HEK293T (cell line): ENCODE data around the gene AXIN2.
"Not testable (repeated sequence)": the region's sequence is repeated elsewhere in the genome, so short reads cannot be mapped to it uniquely, and the experiment has no call there.

Source experiments
- CTCF ChIA-PET: fragments of 350-600 bp; formaldehyde crosslinking; extraction: SDS; loops from one replicate; lab custom pipeline; 2021; ENCODE audit warnings: antibody characterized with exemption, inconsistent platforms; lab: Yijun Ruan, JAX
- POLR2A ChIA-PET: fragments of 350-600 bp; formaldehyde crosslinking; extraction: SDS; loops from one replicate; lab custom pipeline; 2020; ENCODE audit warnings: antibody characterized with exemption, inconsistent platforms; lab: Yijun Ruan, JAX
- DNase-seq: peaks from one replicate; pipeline ENCODE4 v3.0.0; 2012; ENCODE audit warnings: mixed read lengths; ENCODE audit errors: extremely low spot score
- ARNT ChIP-seq: fragments of 450-650 bp; IDR thresholded peaks from 2 replicates; pipeline ENCODE4 v1.6.1; 2017; ENCODE audit warnings: mild to moderate bottlenecking
- BHLHE40 ChIP-seq: fragments of 450-650 bp; IDR thresholded peaks from 2 replicates; pipeline ENCODE4 v1.6.1; 2016; ENCODE audit warnings: mild to moderate bottlenecking, moderate library complexity, borderline replicate concordance
- CTBP1 ChIP-seq: fragments of 450-650 bp; IDR thresholded peaks from 2 replicates; pipeline ENCODE4 v1.6.1; 2016; ENCODE audit warnings: borderline replicate concordance
- ELF4 ChIP-seq: fragments of 450-650 bp; IDR thresholded peaks from 2 replicates; pipeline ENCODE4 v1.6.1; 2017; ENCODE audit warnings: antibody characterized with exemption
- FOXA1 ChIP-seq: fragments of 450-650 bp; IDR thresholded peaks from 2 replicates; pipeline ENCODE4 v1.6.1; 2016; ENCODE audit warnings: mild to moderate bottlenecking
- FOXK2 ChIP-seq: fragments of 450-650 bp; IDR thresholded peaks from 2 replicates; pipeline ENCODE4 v1.6.1; 2016; ENCODE audit warnings: mild to moderate bottlenecking
- FOXM1 ChIP-seq: fragments of 450-650 bp; IDR thresholded peaks from 2 replicates; pipeline ENCODE4 v1.6.1; 2017; ENCODE audit warnings: mild to moderate bottlenecking, borderline replicate concordance
- HDGF ChIP-seq: fragments of 450-650 bp; IDR thresholded peaks from 2 replicates; pipeline ENCODE4 v1.6.1; 2017; ENCODE audit warnings: antibody characterized with exemption, borderline replicate concordance
- L3MBTL2 ChIP-seq: fragments of 450-650 bp; conservative IDR thresholded peaks from 2 replicates; pipeline ENCODE4 v1.6.1; 2016; ENCODE audit warnings: mild to moderate bottlenecking
- LEF1 ChIP-seq: fragments of 450-650 bp; IDR thresholded peaks from 2 replicates; pipeline ENCODE4 v1.6.1; 2017; ENCODE audit warnings: mild to moderate bottlenecking, borderline replicate concordance
- NFRKB ChIP-seq: fragments of 450-650 bp; IDR thresholded peaks from 2 replicates; pipeline ENCODE4 v1.6.1; 2016; ENCODE audit warnings: mild to moderate bottlenecking, moderate library complexity
- PKNOX1 ChIP-seq: fragments of 450-650 bp; IDR thresholded peaks from 2 replicates; pipeline ENCODE4 v1.6.1; 2016
- SP1 ChIP-seq: fragments of 450-650 bp; IDR thresholded peaks from 2 replicates; pipeline ENCODE4 v1.6.1; 2017
- SUZ12 ChIP-seq: fragments of 450-650 bp; IDR thresholded peaks from 2 replicates; pipeline ENCODE4 v1.6.1; 2016; ENCODE audit warnings: mild to moderate bottlenecking
- TARDBP ChIP-seq: fragments of 450-650 bp; IDR thresholded peaks from 2 replicates; pipeline ENCODE4 v1.6.1; 2016
- ZNF384 ChIP-seq: fragments of 450-650 bp; IDR thresholded peaks from 2 replicates; pipeline ENCODE4 v1.6.1; 2016

Gene AXIN2

GRCh38 chr17:65515959-65516948, 45.2 kb downstream of the AXIN2 start:
- POLR2A ChIA-PET = no interaction called here
- no peak for DNase-seq
- TF ChIP-seq L3MBTL2 = 0 out of 2 replicates have a peak, but pooled peaks have one; percentile 18
- TF ChIP-seq ARNT = no peak
- TF ChIP-seq TARDBP = no peak
- no peak for TF ChIP-seq BHLHE40
- no peak for TF ChIP-seq ELF4
- TF ChIP-seq ZNF384 = no peak
- no peak for TF ChIP-seq FOXK2
- CTCF ChIA-PET = no interaction called here

GRCh38 chr17:65515512-65515911, 45.9 kb downstream of the AXIN2 start:
- CTCF ChIA-PET = no interaction called here

GRCh38 chr17:65514541-65514940, 46.9 kb downstream of the AXIN2 start:
- TF ChIP-seq NFRKB (no peak), ARNT (no peak), L3MBTL2 (no peak), ELF4 (no peak), SUZ12 (no peak), LEF1 (no peak), FOXA1 (no peak), ZNF384 (no peak), SP1 (no peak), CTBP1 (no peak), BHLHE40 (no peak), FOXK2 (no peak), TARDBP (no peak), PKNOX1 (no peak), FOXM1 (no peak), HDGF (no peak)
- ChIA-PET CTCF (no interaction called here), POLR2A (no interaction called here)
- DNase-seq = no peak

More at GRCh38 chr17:65515512-65515911, 45.9 kb downstream of the AXIN2 start:
- POLR2A ChIA-PET = no interaction called here
- no peak for DNase-seq
- TF ChIP-seq FOXM1 = no peak
- no peak for TF ChIP-seq HDGF
- no peak for TF ChIP-seq ARNT
- TF ChIP-seq SP1 = no peak
- no peak for TF ChIP-seq L3MBTL2

- TF ChIP-seq FOXM1 = no peak
- TF ChIP-seq NFRKB = no peak
- no peak for TF ChIP-seq FOXA1
- TF ChIP-seq PKNOX1 = no peak
- ChIA-PET POLR2A (no interaction called here), CTCF (no interaction called here)
- no peak for DNase-seq
Observed at GRCh38 chr17:65514082-65514481, 47.4 kb downstream of the AXIN2 start.

- TF ChIP-seq SUZ12 (no peak), FOXA1 (no peak)
- ChIA-PET CTCF (no interaction called here), POLR2A (no interaction called here)
Observed at GRCh38 chr17:65511316-65511715, 50.1 kb downstream of the AXIN2 start.

GRCh38 chr17:65509032-65509431, 52.4 kb downstream of the AXIN2 start:
- CTCF ChIA-PET = no interaction called here

More at GRCh38 chr17:65511316-65511715, 50.1 kb downstream of the AXIN2 start:
- no peak for DNase-seq

GRCh38 chr17:65504673-65505072, 56.8 kb downstream of the AXIN2 start:
- DNase-seq, CTCF ChIA-PET, POLR2A ChIA-PET: not testable (repeated sequence)

More at GRCh38 chr17:65509032-65509431, 52.4 kb downstream of the AXIN2 start:
- TF ChIP-seq ELF4 = no peak
- no peak for TF ChIP-seq NFRKB
- no peak for TF ChIP-seq FOXA1
- TF ChIP-seq FOXM1 = no peak
- no peak for TF ChIP-seq CTBP1
- POLR2A ChIA-PET = no interaction called here
- DNase-seq = no peak

- ChIA-PET POLR2A (no interaction called here), CTCF (no interaction called here)
- TF ChIP-seq FOXK2 (no peak), SUZ12 (no peak), SP1 (no peak), L3MBTL2 (no peak; the same call in 1 of the 2 replicates), ARNT (no peak), ZNF384 (no peak), TARDBP (no peak), NFRKB (no peak), LEF1 (no peak)
- no peak for DNase-seq
Observed at GRCh38 chr17:65504141-65504540, 57.3 kb downstream of the AXIN2 start.
